Measurements from ENCODE around the gene EEF1AKMT2. TPM values are rescaled to one million over a fixed set of nuclear protein-coding genes. Genes with fewer than 3 reads are reported as not detected.
A peak's percentile ranks its signal among the peaks of the same experiment; 100 is the strongest.

EEF1AKMT2 gene
- polyA plus RNA-seq, 4 donors: 9.6 to 21.5 (median 13.0) TPM

GRCh38 chr10:124710266-124710881, 81.3 kb downstream of the EEF1AKMT2 start:
- H3K4me3 ChIP-seq (ENCODE audit: low read depth in 1 of 3, low read length in 3 of 3): no peak overlapping the region
- FAIRE-seq: no peak
- no peak for DNase-seq
- peak overlapping the region; percentile 56 to 90 (median 77) for H3K27ac ChIP-seq (ENCODE audit: low read depth in 1 of 3, low read length in 2 of 3)
- peaks cover 0 to 42% (median 2%) of the 10 kb centered on the region in 3 donors for H3K36me3 ChIP-seq (ENCODE audit: control insufficient read depth in 3 of 3, insufficient read depth in 2 of 3, low read depth in 1 of 3, low read length in 3 of 3)
- H3K4me1 ChIP-seq (ENCODE audit: control insufficient read depth in 3 of 3, insufficient read depth in 2 of 3, low read depth in 1 of 3, low read length in 2 of 3): peaks cover 27 to 70% (median 31%) of the 10 kb centered on the region in 3 donors
- H3K9me3 ChIP-seq (ENCODE audit: control insufficient read depth in 2 of 2, insufficient read depth in 1 of 2, low read depth in 1 of 2, low read length in 1 of 2): no peaks in the 10 kb centered on the region
- WGBS, 3 donors: 77 to 79% (median 77%) methylated on average over 14 of the region's 14 CpGs
- H3K27me3 ChIP-seq (ENCODE audit: control insufficient read depth in 3 of 3, insufficient read depth in 3 of 3, low read length in 3 of 3): no peaks in the 10 kb centered on the region

- Histone ChIP-seq H3K27me3 (ENCODE audit: control insufficient read depth in 3 of 3, insufficient read depth in 3 of 3, low read length in 3 of 3) (no peaks in the 10 kb centered on the region), H3K4me3 (ENCODE audit: low read depth in 1 of 3, low read length in 3 of 3) (no peak overlapping the region), H3K9me3 (ENCODE audit: control insufficient read depth in 2 of 2, insufficient read depth in 1 of 2, low read depth in 1 of 2, low read length in 1 of 2) (no peaks in the 10 kb centered on the region), H3K36me3 (ENCODE audit: control insufficient read depth in 3 of 3, insufficient read depth in 2 of 3, low read depth in 1 of 3, low read length in 3 of 3) (peaks cover 0 to 47% (median 2%) of the 10 kb centered on the region in 3 donors), H3K27ac (ENCODE audit: low read depth in 1 of 3, low read length in 2 of 3) (peak overlapping the region; percentile 56 to 90 (median 77)), H3K4me1 (ENCODE audit: control insufficient read depth in 3 of 3, insufficient read depth in 2 of 3, low read depth in 1 of 3, low read length in 2 of 3) (peaks cover 27 to 75% (median 30%) of the 10 kb centered on the region in 3 donors)
- DNase-seq (peak in 1 of 2 donors; percentile 90), FAIRE-seq (no peak)
- WGBS, 3 donors: 14 to 65% (median 41%) methylated on average over 10 of the region's 10 CpGs
Observed at GRCh38 chr10:124709861-124710260, 81.8 kb downstream of the EEF1AKMT2 start.

- no peaks in the 10 kb centered on the region for H3K9me3 ChIP-seq (ENCODE audit: control insufficient read depth in 2 of 2, insufficient read depth in 1 of 2, low read depth in 1 of 2, low read length in 1 of 2)
- no peaks in the 10 kb centered on the region for H3K27me3 ChIP-seq (ENCODE audit: control insufficient read depth in 3 of 3, insufficient read depth in 3 of 3, low read length in 3 of 3)
- no peak overlapping the region for H3K4me3 ChIP-seq (ENCODE audit: low read depth in 1 of 3, low read length in 3 of 3)
- 62 to 72% (median 70%) methylated on average over 11 of the region's 11 CpGs for WGBS, 3 donors
- peaks cover 0 to 56% (median 2%) of the 10 kb centered on the region in 3 donors for H3K36me3 ChIP-seq (ENCODE audit: control insufficient read depth in 3 of 3, insufficient read depth in 2 of 3, low read depth in 1 of 3, low read length in 3 of 3)
- peak in 1 of 2 donors; percentile 60 for DNase-seq
- FAIRE-seq: no peak
- peak overlapping the region; percentile 69 to 90 (median 77) for H3K27ac ChIP-seq (ENCODE audit: low read depth in 1 of 3, low read length in 2 of 3)
- peaks cover 27 to 78% (median 30%) of the 10 kb centered on the region in 3 donors for H3K4me1 ChIP-seq (ENCODE audit: control insufficient read depth in 3 of 3, insufficient read depth in 2 of 3, low read depth in 1 of 3, low read length in 2 of 3)
Observed at GRCh38 chr10:124708922-124709520, 82.7 kb downstream of the EEF1AKMT2 start.

GRCh38 chr10:124708246-124708779, 83.4 kb downstream of the EEF1AKMT2 start:
- no peaks in the 10 kb centered on the region for H3K27me3 ChIP-seq (ENCODE audit: control insufficient read depth in 3 of 3, insufficient read depth in 3 of 3, low read length in 3 of 3)
- no peaks in the 10 kb centered on the region for H3K9me3 ChIP-seq (ENCODE audit: control insufficient read depth in 2 of 2, insufficient read depth in 1 of 2, low read depth in 1 of 2, low read length in 1 of 2)
- H3K4me3 ChIP-seq (ENCODE audit: low read depth in 1 of 3, low read length in 3 of 3): no peak overlapping the region
- H3K4me1 ChIP-seq (ENCODE audit: control insufficient read depth in 3 of 3, insufficient read depth in 2 of 3, low read depth in 1 of 3, low read length in 2 of 3): peaks cover 27 to 80% (median 30%) of the 10 kb centered on the region in 3 donors
- 26 to 43% (median 28%) methylated on average over 9 of the region's 9 CpGs for WGBS, 3 donors
- FAIRE-seq: no peak
- H3K27ac ChIP-seq (ENCODE audit: low read depth in 1 of 3, low read length in 2 of 3): peak overlapping the region; percentile 69 to 90 (median 77)
- DNase-seq: peak; percentile 79 to 87
- peaks cover 0 to 63% (median 2%) of the 10 kb centered on the region in 3 donors for H3K36me3 ChIP-seq (ENCODE audit: control insufficient read depth in 3 of 3, insufficient read depth in 2 of 3, low read depth in 1 of 3, low read length in 3 of 3)

Other genes starting within 250 kb of the EEF1AKMT2 start
- gene FAM53B, start 47.5 kb downstream of the EEF1AKMT2 start, polyA plus RNA-seq: 10 to 100 TPM; 15.1 to 30.2 (median 22.8) TPM
- gene ABRAXAS2, start 9.9 kb upstream of the EEF1AKMT2 start, polyA plus RNA-seq: 10 to 100 TPM in 3 of 4 donors, 1 to 10 TPM in 1; 7.0 to 17.1 (median 10.9) TPM
- 10 to 100 TPM in 1 of 4 donors, 1 to 10 TPM in 3; 6.3 to 17.0 (median 8.2) TPM for gene ZRANB1, start 150.2 kb upstream of the EEF1AKMT2 start, polyA plus RNA-seq

All from small intestine (tissue), 7 donors.